PFSK-1 (cell line): ENCODE measurements around the gene CCDC38.

Source experiments
- FOXP2 ChIP-seq: optimal IDR thresholded peaks from 2 replicates; pipeline ENCODE3; 2011; ENCODE audit warnings: borderline replicate concordance, control low read depth, inconsistent platforms; ENCODE audit not compliant: insufficient read depth; ENCODE audit errors: extremely low read length, extremely low read depth
- POLR2AphosphoS5 ChIP-seq: IDR thresholded peaks from 2 replicates; pipeline ENCODE4 v1.6.1; 2012; ENCODE audit warnings: low read depth, mild to moderate bottlenecking, control low read depth, low read length, moderate library complexity
- SIN3A ChIP-seq: IDR thresholded peaks from 2 replicates; pipeline ENCODE4 v1.6.1; 2012; ENCODE audit warnings: mild to moderate bottlenecking, low read length, moderate library complexity, borderline replicate concordance; ENCODE audit not compliant: insufficient read depth
- TAF1 ChIP-seq: IDR thresholded peaks from 2 replicates; pipeline ENCODE4 v1.6.1; 2012; ENCODE audit warnings: low read length, control low read depth, borderline replicate concordance; ENCODE audit not compliant: insufficient read depth
- TF ChIP-seq, protein P1 (sequence below), 2 experiments: IDR thresholded peaks; 2 replicates each; pipeline versions ENCODE4 v1.6.1 to v1.8.0; 2011 to 2012; ENCODE audit warnings: low read depth in 2 of 2, low read length in 2 of 2, control low read depth in 1 of 2, inconsistent platforms in 1 of 2, mild to moderate bottlenecking in 1 of 2, moderate library complexity in 1 of 2; ENCODE audit not compliant: insufficient read depth in 1 of 2

Gene CCDC38

GRCh38 chr12:95942101-95942523 lies 302 bp downstream of the CCDC38 start:
- TF ChIP-seq FOXP2: no peak
- TF ChIP-seq TAF1: no peak
- TF ChIP-seq SIN3A: no peak
- TF ChIP-seq, protein P1, sequence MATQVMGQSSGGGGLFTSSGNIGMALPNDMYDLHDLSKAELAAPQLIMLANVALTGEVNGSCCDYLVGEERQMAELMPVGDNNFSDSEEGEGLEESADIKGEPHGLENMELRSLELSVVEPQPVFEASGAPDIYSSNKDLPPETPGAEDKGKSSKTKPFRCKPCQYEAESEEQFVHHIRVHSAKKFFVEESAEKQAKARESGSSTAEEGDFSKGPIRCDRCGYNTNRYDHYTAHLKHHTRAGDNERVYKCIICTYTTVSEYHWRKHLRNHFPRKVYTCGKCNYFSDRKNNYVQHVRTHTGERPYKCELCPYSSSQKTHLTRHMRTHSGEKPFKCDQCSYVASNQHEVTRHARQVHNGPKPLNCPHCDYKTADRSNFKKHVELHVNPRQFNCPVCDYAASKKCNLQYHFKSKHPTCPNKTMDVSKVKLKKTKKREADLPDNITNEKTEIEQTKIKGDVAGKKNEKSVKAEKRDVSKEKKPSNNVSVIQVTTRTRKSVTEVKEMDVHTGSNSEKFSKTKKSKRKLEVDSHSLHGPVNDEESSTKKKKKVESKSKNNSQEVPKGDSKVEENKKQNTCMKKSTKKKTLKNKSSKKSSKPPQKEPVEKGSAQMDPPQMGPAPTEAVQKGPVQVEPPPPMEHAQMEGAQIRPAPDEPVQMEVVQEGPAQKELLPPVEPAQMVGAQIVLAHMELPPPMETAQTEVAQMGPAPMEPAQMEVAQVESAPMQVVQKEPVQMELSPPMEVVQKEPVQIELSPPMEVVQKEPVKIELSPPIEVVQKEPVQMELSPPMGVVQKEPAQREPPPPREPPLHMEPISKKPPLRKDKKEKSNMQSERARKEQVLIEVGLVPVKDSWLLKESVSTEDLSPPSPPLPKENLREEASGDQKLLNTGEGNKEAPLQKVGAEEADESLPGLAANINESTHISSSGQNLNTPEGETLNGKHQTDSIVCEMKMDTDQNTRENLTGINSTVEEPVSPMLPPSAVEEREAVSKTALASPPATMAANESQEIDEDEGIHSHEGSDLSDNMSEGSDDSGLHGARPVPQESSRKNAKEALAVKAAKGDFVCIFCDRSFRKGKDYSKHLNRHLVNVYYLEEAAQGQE (IDR thresholded peaks at IDR 0.05; ENCODE audit: insufficient read depth in 1 of 2, low read depth in 2 of 2, low read length in 2 of 2): no peak
- TF ChIP-seq POLR2AphosphoS5: no peak

GRCh38 chr12:95940514-95940913 lies 1.9 kb downstream of the CCDC38 start:
- TF ChIP-seq, protein P1 (IDR thresholded peaks at IDR 0.05; ENCODE audit: insufficient read depth in 1 of 2, low read depth in 2 of 2, low read length in 2 of 2): no peak
- no peak for TF ChIP-seq TAF1
- TF ChIP-seq SIN3A: no peak
- no peak for TF ChIP-seq FOXP2
- TF ChIP-seq POLR2AphosphoS5: no peak

- TF ChIP-seq POLR2AphosphoS5: no peak
- TF ChIP-seq, protein P1 (IDR thresholded peaks at IDR 0.05; ENCODE audit: insufficient read depth in 1 of 2, low read depth in 2 of 2, low read length in 2 of 2): no peak
- TF ChIP-seq SIN3A: no peak
- TF ChIP-seq FOXP2: no peak
- TF ChIP-seq TAF1: no peak
Measured at GRCh38 chr12:95922231-95922630, 20.2 kb downstream of the CCDC38 start.

DNA sequence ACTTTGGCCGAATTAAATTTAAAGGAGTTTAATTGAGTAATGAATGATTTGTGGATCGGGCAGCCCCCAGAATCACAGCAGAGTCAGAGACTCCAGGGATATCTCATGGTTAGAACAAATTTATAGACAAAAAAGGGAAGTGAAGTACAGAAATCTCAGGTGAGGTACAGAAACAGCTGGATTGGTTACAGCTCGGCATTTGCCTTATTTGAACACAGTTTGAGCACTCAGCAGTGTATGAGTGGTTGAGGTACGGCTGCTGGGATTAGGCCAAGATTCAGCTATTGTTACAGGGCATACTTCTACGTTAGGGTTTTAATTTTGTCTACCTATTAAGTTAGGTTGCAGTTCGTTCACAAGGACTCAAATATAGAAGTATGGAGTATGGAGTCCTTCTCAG lies 23.3 kb downstream of the CCDC38 start:
- TF ChIP-seq POLR2AphosphoS5 (no peak), FOXP2 (no peak), TAF1 (no peak), SIN3A (no peak)
- TF ChIP-seq, protein P1 (IDR thresholded peaks at IDR 0.05; ENCODE audit: insufficient read depth in 1 of 2, low read depth in 2 of 2, low read length in 2 of 2): no peak
